PFSK-1 (cell line): ENCODE results near the gene WDR90.

Source experiments
- POLR2AphosphoS5 ChIP-seq: IDR thresholded peaks from 2 replicates; pipeline ENCODE4 v1.6.1; 2012; ENCODE audit warnings: low read depth, mild to moderate bottlenecking, control low read depth, low read length, moderate library complexity
- SIN3A ChIP-seq: IDR thresholded peaks from 2 replicates; pipeline ENCODE4 v1.6.1; 2012; ENCODE audit warnings: mild to moderate bottlenecking, low read length, moderate library complexity, borderline replicate concordance; ENCODE audit not compliant: insufficient read depth
- TF ChIP-seq, protein P1 (sequence below), 2 experiments: IDR thresholded peaks; 2 replicates each; pipeline versions ENCODE4 v1.6.1 to v1.8.0; 2011 to 2012; ENCODE audit warnings: low read depth in 2 of 2, low read length in 2 of 2, control low read depth in 1 of 2, inconsistent platforms in 1 of 2, mild to moderate bottlenecking in 1 of 2, moderate library complexity in 1 of 2; ENCODE audit not compliant: insufficient read depth in 1 of 2

- TF ChIP-seq, protein P1, sequence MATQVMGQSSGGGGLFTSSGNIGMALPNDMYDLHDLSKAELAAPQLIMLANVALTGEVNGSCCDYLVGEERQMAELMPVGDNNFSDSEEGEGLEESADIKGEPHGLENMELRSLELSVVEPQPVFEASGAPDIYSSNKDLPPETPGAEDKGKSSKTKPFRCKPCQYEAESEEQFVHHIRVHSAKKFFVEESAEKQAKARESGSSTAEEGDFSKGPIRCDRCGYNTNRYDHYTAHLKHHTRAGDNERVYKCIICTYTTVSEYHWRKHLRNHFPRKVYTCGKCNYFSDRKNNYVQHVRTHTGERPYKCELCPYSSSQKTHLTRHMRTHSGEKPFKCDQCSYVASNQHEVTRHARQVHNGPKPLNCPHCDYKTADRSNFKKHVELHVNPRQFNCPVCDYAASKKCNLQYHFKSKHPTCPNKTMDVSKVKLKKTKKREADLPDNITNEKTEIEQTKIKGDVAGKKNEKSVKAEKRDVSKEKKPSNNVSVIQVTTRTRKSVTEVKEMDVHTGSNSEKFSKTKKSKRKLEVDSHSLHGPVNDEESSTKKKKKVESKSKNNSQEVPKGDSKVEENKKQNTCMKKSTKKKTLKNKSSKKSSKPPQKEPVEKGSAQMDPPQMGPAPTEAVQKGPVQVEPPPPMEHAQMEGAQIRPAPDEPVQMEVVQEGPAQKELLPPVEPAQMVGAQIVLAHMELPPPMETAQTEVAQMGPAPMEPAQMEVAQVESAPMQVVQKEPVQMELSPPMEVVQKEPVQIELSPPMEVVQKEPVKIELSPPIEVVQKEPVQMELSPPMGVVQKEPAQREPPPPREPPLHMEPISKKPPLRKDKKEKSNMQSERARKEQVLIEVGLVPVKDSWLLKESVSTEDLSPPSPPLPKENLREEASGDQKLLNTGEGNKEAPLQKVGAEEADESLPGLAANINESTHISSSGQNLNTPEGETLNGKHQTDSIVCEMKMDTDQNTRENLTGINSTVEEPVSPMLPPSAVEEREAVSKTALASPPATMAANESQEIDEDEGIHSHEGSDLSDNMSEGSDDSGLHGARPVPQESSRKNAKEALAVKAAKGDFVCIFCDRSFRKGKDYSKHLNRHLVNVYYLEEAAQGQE (IDR thresholded peaks at IDR 0.05; ENCODE audit: insufficient read depth in 1 of 2, low read depth in 2 of 2, low read length in 2 of 2), result no peak
- no peak for TF ChIP-seq POLR2AphosphoS5
- no peak for TF ChIP-seq SIN3A
Observed at GRCh38 chr16:671353-672131, 22.4 kb downstream of the WDR90 start.
